GM18861 (cell line): Measurements from ENCODE around the gene NFE2L1.

Experiments
- ATAC-seq: cut with Tn5 transposase; IDR thresholded peaks from one replicate; pipeline ENCODE4 v1.9.1; 2021; ENCODE audit not compliant: unreplicated experiment

NFE2L1 gene

GRCh38 chr17:48046296-48046695, 1.9 kb upstream of the NFE2L1 start:
- ATAC-seq, result no peak

DNA sequence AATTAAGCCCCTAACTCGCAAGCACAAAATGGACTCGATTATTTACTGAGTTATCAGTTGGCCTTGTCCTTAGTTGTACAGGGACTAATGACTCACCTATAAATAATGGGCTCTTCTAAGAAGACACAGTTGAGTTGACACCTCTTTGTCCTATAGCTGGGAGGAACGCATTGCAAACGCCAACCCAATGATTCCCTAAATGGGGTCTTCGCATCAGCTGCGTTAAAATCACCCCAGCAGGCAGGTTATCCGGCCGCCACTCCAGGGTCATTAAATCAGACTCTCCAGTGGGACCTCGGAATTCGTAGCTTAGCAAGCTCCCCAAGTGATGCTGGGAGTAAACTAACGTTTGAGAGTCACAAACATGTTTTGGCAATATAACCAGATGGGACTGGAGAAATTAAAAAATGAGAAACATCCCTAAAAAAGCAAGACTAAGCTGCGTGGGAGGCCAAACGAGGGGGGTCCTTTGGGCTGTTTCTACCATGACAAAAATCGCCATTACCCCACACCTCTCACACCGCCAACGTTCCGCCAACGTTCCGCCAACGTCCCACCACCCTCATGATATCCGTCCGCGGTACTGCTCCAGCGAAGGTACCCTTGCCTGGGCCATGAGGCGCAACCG, 932 bp upstream of the NFE2L1 start:
- no peak for ATAC-seq

- peak; percentile 18 for ATAC-seq
Observed at GRCh38 chr17:48048384-48049126, 396 bp downstream of the NFE2L1 start.

DNA sequence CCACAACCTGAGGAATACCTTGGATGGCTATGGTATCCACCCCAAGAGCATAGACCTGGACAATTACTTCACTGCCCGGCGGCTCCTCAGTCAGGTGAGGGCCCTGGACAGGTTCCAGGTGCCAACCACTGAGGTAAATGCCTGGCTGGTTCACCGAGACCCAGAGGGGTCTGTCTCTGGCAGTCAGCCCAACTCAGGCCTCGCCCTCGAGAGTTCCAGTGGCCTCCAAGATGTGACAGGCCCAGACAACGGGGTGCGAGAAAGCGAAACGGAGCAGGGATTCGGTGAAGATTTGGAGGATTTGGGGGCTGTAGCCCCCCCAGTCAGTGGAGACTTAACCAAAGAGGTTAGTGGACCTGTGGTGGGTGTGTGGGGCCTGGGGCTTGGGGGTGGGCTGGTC, 3.1 kb downstream of the NFE2L1 start:
- no peak for ATAC-seq

- ATAC-seq, result no peak
Observed at GRCh38 chr17:48051706-48052486, 3.7 kb downstream of the NFE2L1 start.

GRCh38 chr17:48052956-48053757, 5.0 kb downstream of the NFE2L1 start:
- no peak for ATAC-seq

GRCh38 chr17:48053758-48054237, 5.6 kb downstream of the NFE2L1 start:
- no peak for ATAC-seq

DNA sequence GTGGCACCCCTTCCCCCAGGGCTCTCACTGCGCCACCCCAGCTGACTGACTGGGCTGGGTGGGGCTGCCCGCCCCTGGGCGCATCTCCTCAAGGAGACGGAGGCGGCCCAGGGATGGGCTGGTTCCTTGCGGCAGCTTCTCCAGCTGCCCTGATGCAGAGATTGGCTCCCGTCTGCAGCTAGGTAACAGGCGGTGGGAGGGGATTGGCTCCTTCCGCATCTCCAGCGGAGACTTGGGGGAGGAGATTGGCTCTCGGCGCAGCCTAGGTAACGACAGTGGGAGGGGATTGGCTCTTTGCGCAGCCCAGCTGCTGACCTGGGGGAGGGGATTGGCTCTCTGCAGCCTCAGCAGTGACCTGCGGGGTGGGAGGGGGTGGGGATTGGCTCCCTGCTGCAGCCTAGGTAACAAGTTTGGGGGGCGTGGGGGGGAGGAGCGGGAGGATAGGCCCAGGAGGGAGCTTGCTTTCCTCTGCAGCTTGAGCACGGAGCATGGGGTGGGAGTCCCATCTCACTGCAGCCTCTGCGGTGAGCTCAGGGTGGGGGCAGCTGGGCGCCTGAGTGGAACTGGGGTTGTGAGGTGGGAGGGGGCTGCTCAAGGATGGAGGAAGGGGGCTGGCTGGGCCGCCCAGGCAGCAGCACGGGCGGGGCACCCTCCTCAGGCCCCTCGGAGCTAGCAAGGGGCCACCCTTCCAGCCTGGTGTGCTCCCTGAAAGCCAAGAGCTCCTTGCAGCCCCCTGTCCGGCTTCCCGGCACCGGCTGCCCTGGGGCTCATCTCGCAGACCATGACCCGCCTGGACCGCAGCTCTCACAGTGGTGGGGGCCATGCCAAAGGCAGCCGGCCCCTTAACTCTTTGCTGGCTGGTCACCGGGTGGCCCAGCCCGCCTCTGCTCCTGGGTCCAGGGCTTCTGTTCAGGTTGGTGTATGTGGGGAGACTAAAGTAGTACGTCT, 6.4 kb downstream of the NFE2L1 start:
- no peak for ATAC-seq

DNA sequence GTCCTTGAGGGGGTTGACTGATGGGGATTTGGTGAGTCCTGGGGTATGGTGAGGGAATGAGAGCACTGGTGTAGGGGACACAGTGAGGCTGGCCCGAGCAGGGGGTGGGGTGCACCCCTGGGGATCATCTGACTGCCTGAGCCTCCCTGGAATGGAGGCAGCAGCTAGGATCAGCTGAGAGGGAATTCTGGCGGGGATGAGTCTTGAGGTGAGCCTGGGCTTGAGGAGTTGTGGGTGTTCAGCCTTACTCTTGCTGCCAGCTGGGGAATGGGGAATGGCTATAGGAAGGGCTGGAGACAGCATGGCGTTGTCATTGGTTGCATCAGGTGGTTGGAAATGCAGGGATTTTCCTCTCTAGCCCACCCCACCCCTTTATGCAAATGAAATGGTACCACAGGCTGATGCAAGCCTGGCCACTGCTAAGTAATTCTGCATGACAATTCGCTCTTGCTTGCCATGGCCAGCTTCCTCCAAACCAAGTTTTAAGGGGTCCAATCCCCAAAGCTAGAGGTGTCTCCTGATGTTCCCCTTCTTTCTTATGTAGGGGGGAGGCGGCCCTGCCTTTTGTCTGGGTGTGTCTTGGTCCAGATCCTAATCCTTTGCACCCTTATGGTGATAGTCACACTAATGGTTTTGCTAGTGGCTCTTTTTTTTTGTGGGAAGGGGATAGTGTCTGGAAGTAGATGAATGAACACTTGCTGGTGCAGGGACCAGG, 7.5 kb downstream of the NFE2L1 start:
- no peak for ATAC-seq

GRCh38 chr17:48056246-48056745, 8.1 kb downstream of the NFE2L1 start:
- no peak for ATAC-seq

DNA sequence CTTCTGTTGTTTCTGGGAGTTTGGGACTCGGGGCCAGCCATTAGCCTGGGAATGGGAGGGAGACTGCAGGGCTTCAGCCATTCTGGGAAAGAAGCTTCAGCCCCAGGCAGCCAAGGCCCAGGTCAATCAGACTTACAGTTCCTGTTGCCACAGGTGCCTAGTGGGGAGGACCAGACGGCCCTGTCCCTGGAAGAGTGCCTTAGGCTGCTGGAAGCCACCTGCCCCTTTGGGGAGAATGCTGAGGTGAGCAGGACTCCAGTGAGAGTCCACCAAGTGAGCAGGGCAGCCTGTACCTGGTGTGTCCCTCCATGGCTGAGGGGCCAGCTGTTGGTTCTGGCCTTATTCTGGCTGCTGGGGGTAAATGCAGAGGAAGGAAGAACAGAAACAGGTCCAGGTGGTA, 8.7 kb downstream of the NFE2L1 start:
- no peak for ATAC-seq

DNA sequence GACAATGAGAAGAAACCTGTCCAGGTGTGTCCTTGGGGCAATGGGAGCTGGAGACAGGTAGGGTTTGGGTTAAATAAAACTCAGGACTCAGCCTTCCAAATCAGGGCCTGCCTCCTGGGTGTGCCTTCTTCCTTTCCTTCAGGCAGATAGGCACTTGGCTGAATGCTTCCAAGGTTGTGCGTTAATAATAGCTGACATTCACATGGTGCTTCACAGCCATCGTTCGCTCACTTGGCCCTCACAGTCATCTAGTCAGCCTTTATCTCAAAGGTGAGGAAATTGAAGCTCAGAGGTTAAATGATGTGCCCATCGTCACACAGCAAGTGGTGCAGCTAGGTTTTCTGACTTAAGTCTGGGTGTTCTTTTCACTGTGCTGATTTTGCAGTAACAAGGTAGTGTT, 9.5 kb downstream of the NFE2L1 start:
- ATAC-seq, result no peak

GRCh38 chr17:48058393-48059124, 10.4 kb downstream of the NFE2L1 start:
- ATAC-seq, result no peak

- ATAC-seq, result no peak
Observed at GRCh38 chr17:48059125-48059668, 11.0 kb downstream of the NFE2L1 start.

GRCh38 chr17:48060249-48060648, 12.1 kb downstream of the NFE2L1 start:
- no peak for ATAC-seq

- ATAC-seq, result no peak
Observed at GRCh38 chr17:48062273-48062672, 14.1 kb downstream of the NFE2L1 start.

DNA sequence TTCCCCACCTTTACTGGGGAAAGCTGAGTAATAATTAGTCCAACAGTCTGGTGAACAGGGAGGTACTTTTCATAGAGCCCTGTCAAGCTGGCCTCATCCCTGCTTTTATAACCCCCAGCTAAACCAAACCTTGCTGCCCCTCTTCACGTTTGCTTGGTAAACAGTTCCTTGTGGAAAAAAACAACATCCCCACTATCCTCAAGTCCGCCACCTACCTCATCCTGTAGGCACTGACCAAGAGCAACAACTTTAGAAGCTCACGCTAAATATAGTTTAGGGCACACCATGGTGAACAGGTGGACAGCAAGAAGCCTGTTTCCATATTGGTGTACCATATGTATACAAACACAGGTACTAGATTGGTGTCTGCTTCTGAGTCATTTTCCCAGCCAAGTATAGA, 16.5 kb downstream of the NFE2L1 start:
- no peak for ATAC-seq

- no peak for ATAC-seq
Observed at GRCh38 chr17:48066192-48066591, 18.0 kb downstream of the NFE2L1 start.
